ENCODE results near the gene ZBTB32. TPM values are rescaled to one million over a fixed set of nuclear protein-coding genes. Genes with fewer than 3 reads are reported as not detected.
"Not testable (repeated sequence)": the region's sequence is repeated elsewhere in the genome, so short reads cannot be mapped to it uniquely, and the experiment has no call there.

The ZBTB32 gene
- total RNA-seq, 4 donors from 2014 or later = not detected

DNA sequence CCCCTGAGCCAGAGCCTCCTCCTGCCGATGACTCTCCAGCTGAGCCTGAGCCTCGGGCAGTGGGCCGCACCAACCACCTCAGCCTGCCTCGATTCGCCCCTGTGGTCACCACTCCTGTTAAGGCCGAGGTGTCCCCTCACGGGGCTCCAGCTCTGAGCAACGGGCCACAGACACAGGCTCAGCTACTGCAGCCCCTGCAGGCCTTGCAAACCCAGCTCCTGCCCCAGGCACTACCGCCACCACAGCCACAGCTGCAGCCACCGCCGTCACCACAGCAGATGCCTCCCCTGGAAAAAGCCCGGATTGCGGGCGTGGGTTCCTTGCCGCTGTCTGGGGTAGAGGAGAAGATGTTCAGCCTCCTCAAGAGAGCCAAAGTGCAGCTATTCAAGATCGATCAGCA is 17.0 kb downstream of the ZBTB32 start:
- Histone ChIP-seq H3K36me3 (peaks cover 10 to 64% of the 10 kb centered on the region in 2 donors), H3K27ac (no peak overlapping the region), H3K4me1 (peaks cover 14% of the 10 kb centered on the region in 2 donors), H3K9me3 (no peaks in the 10 kb centered on the region), H3K27me3 (no peaks in the 10 kb centered on the region), H3K4me3 (no peak overlapping the region)
- intact Hi-C loops (cut with DNase I; ENCODE audit: low total_unique reads) = no loop called here
- TF ChIP-seq CTCF (IDR thresholded peaks at IDR 0.05 in 4 of 5, conservative IDR thresholded peaks at IDR 0.05 in 1 of 5) (no peak), POLR2A (IDR thresholded peaks at IDR 0.05) (no peak)
- ATAC-seq = no peak
- no peak for DNase-seq
- in situ Hi-C loops (cut with MboI; ENCODE audit: low sequenced_read_pairs in 4 of 4) = loop anchor here in 1 of 4 donors (25.0 kb wide), 1 partner anchor 184 kb away; the partner anchor contains the start of genes GAPDHS, SBSN and TMEM147

DNA sequence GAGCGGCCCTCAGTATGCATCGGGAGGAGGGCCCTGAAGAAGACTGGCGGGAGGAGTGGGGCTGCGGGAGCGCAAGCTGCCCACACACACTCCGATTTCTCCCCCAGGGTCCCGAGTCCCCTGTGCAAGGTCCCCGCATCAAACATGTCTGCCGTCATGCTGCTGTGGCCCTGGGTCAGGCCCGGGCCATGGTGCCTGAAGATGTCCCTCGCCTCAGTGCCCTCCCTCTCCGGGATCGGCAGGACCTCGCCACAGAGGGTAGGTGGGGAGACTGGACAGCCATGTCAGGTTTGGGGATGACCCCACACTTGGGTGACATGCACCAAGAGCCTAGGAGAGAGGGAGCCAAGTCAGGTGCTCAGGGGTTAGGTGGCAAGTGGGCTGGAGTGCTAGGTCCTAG is 18.1 kb downstream of the ZBTB32 start:
- Histone ChIP-seq H3K4me1 (peaks cover 14% of the 10 kb centered on the region in 2 donors), H3K27me3 (no peaks in the 10 kb centered on the region), H3K27ac (no peak overlapping the region), H3K9me3 (no peaks in the 10 kb centered on the region), H3K4me3 (no peak overlapping the region), H3K36me3 (peaks cover 10 to 74% of the 10 kb centered on the region in 2 donors)
- ATAC-seq (no peak), DNase-seq (no peak)
- in situ Hi-C loops (cut with MboI; ENCODE audit: low sequenced_read_pairs in 4 of 4) (loop anchor here in 1 of 4 donors (25.0 kb wide), 1 partner anchor 185 kb away; the partner anchor contains the start of genes GAPDHS, SBSN and TMEM147), intact Hi-C loops (cut with DNase I; ENCODE audit: low total_unique reads) (no loop called here)
- TF ChIP-seq POLR2A (IDR thresholded peaks at IDR 0.05) (no peak), CTCF (IDR thresholded peaks at IDR 0.05 in 4 of 5, conservative IDR thresholded peaks at IDR 0.05 in 1 of 5) (no peak)

DNA sequence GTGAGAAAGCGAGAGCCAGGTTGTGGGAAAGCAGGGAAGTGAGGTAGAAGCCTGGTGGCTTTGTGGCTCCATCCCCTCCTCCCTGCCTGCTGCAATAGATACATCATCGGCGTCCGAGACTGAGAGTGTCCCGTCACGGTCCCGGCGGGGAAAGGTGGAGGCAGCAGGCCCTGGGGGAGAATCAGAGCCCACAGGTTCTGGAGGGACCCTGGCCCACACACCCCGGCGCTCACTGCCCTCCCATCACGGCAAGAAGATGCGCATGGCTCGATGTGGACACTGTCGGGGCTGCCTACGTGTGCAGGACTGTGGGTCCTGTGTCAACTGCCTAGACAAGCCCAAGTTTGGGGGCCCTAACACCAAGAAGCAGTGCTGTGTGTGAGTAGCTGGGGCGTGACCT is 18.5 kb downstream of the ZBTB32 start:
- DNase-seq (no peak), ATAC-seq (no peak)
- H3K4me1 ChIP-seq = peaks cover 14% of the 10 kb centered on the region in 2 donors
- peaks cover 10 to 78% of the 10 kb centered on the region in 2 donors for H3K36me3 ChIP-seq
- in situ Hi-C loops (cut with MboI; ENCODE audit: low sequenced_read_pairs in 4 of 4) = loop anchor here in 1 of 4 donors (25.0 kb wide), 1 partner anchor 186 kb away; the partner anchor contains the start of genes GAPDHS, SBSN and TMEM147
- intact Hi-C loops (cut with DNase I; ENCODE audit: low total_unique reads) = no loop called here
- no peak overlapping the region for H3K27ac ChIP-seq
- H3K9me3 ChIP-seq = no peaks in the 10 kb centered on the region
- H3K27me3 ChIP-seq = no peaks in the 10 kb centered on the region
- no peak for TF ChIP-seq POLR2A (IDR thresholded peaks at IDR 0.05)
- no peak for TF ChIP-seq CTCF (IDR thresholded peaks at IDR 0.05 in 4 of 5, conservative IDR thresholded peaks at IDR 0.05 in 1 of 5)
- no peak overlapping the region for H3K4me3 ChIP-seq

GRCh38 chr19:35723671-35724070 is 19.3 kb downstream of the ZBTB32 start:
- in situ Hi-C loops (cut with MboI; ENCODE audit: low sequenced_read_pairs in 4 of 4) (loop anchor here in 1 of 4 donors (25.0 kb wide), 1 partner anchor 186 kb away; the partner anchor contains the start of genes GAPDHS, SBSN and TMEM147), intact Hi-C loops (cut with DNase I; ENCODE audit: low total_unique reads) (no loop called here)
- Histone ChIP-seq H3K4me1 (peaks cover 11 to 12% of the 10 kb centered on the region in 2 donors), H3K27me3 (no peaks in the 10 kb centered on the region), H3K9me3 (no peaks in the 10 kb centered on the region), H3K36me3 (peaks cover 10 to 86% of the 10 kb centered on the region in 2 donors), H3K27ac (no peak overlapping the region), H3K4me3 (no peak overlapping the region)
- DNase-seq (no peak), ATAC-seq (no peak)
- TF ChIP-seq CTCF (IDR thresholded peaks at IDR 0.05 in 4 of 5, conservative IDR thresholded peaks at IDR 0.05 in 1 of 5) (no peak), POLR2A (IDR thresholded peaks at IDR 0.05) (no peak)

DNA sequence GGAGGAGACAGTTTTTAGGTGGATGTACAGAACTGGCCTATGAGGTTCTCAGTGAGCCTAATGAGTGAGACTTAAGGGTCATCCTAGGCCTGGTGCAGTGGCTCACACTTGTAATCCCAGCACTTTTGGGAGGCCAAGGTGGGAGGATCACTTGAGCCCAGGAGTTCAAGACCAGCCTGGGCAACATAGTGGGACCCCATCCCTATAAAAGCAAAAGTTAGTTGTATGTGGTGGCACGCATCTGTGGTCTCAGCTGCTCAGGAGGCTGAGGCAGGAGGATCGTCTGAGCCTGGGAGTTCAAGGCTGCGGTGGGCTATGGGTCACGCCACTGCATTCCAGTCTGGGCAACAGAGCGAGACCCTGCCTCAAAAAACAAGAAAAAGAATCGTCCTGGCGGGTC is 19.8 kb downstream of the ZBTB32 start:
- H3K27me3 ChIP-seq; H3K27ac ChIP-seq; DNase-seq; H3K9me3 ChIP-seq; intact Hi-C loops (cut with DNase I; ENCODE audit: low total_unique reads); ATAC-seq; H3K4me3 ChIP-seq; H3K4me1 ChIP-seq: not testable (repeated sequence)
- in situ Hi-C loops (cut with MboI; ENCODE audit: low sequenced_read_pairs in 4 of 4) = loop anchor here in 1 of 4 donors (25.0 kb wide), 1 partner anchor 187 kb away; the partner anchor contains the start of genes GAPDHS, SBSN and TMEM147
- H3K36me3 ChIP-seq = peaks cover 10 to 91% of the 10 kb centered on the region in 2 donors
